H54 (cell line): ENCODE results near the gene ERI2.

Experiments
- DNase-seq: peaks from one replicate; pipeline ENCODE4 v3.0.0; 2011; ENCODE audit warnings: low spot score, mixed read lengths; ENCODE audit not compliant: insufficient read length
- FAIRE-seq: peaks from 3 replicates; lab custom pipeline; 2011; peaks lifted over from hg19 to GRCh38; lab: Jason Lieb, UNC
- POLR2A ChIP-seq: IDR thresholded peaks from 2 replicates; pipeline ENCODE4 v1.6.1; 2011; ENCODE audit warnings: low read depth, mild to moderate bottlenecking, low read length

Gene ERI2

GRCh38 chr16:20806168-20807050 lies at the start of gene ERI2, which contains the start of gene REXO5:
Gene ERI2, minus strand, starts transcription at chr16:20806472. Its CDS starts 42 bp downstream, at chr16:20806430.
Gene REXO5, plus strand, starts transcription at chr16:20806527. Its CDS starts 427 bp downstream, at chr16:20806954.
- FAIRE-seq: peak; percentile 68

GRCh38 chr16:20854963-20855362 lies 48.7 kb upstream of the ERI2 start:
- no peak for FAIRE-seq
- TF ChIP-seq POLR2A: no peak
- no peak for DNase-seq

More at GRCh38 chr16:20806168-20807050, at the start of gene ERI2, which contains the start of gene REXO5:
- peak; percentile 77 for DNase-seq
- peak; percentile 72 for TF ChIP-seq POLR2A

- no peak for FAIRE-seq
- TF ChIP-seq POLR2A: no peak
- DNase-seq: no peak
Observed at GRCh38 chr16:20853981-20854620, 47.8 kb upstream of the ERI2 start.

- DNase-seq: no peak
- no peak for FAIRE-seq
- TF ChIP-seq POLR2A: no peak
Observed at GRCh38 chr16:20853143-20853542, 46.9 kb upstream of the ERI2 start.

- TF ChIP-seq POLR2A: no peak
- FAIRE-seq: peak; percentile 97
- peak; percentile 31 for DNase-seq
Observed at GRCh38 chr16:20851601-20852000, 45.3 kb upstream of the ERI2 start.

- FAIRE-seq (no peak), DNase-seq (no peak)
- TF ChIP-seq POLR2A: no peak
Observed at GRCh38 chr16:20850981-20851380, 44.7 kb upstream of the ERI2 start.

- no peak for TF ChIP-seq POLR2A
- no peak for DNase-seq
- FAIRE-seq: peak; percentile 92
Observed at GRCh38 chr16:20849589-20850390, 43.5 kb upstream of the ERI2 start.

GRCh38 chr16:20847550-20847949 lies 41.3 kb upstream of the ERI2 start:
- TF ChIP-seq POLR2A: no peak
- FAIRE-seq (no peak), DNase-seq (no peak)

- FAIRE-seq (no peak), DNase-seq (no peak)
- TF ChIP-seq POLR2A: no peak
Observed at GRCh38 chr16:20846551-20846950, 40.3 kb upstream of the ERI2 start.

GRCh38 chr16:20846030-20846429 lies 39.8 kb upstream of the ERI2 start:
- DNase-seq (no peak), FAIRE-seq (no peak)
- TF ChIP-seq POLR2A: no peak

- DNase-seq: no peak
- FAIRE-seq: no peak
- no peak for TF ChIP-seq POLR2A
Observed at GRCh38 chr16:20844588-20844987, 38.3 kb upstream of the ERI2 start.

- no peak for DNase-seq
- FAIRE-seq: no peak
- TF ChIP-seq POLR2A: no peak
Observed at GRCh38 chr16:20844054-20844453, 37.8 kb upstream of the ERI2 start.

- TF ChIP-seq POLR2A: no peak
- FAIRE-seq (no peak), DNase-seq (no peak)
Observed at GRCh38 chr16:20839504-20839903, 33.2 kb upstream of the ERI2 start.
